Thoracic aorta (tissue), 2 donors: Measurements from ENCODE around the gene GPR108. TPM values are rescaled to one million over a fixed set of nuclear protein-coding genes. Genes with fewer than 3 reads are reported as not detected.

ENCODE experiments used
- ATAC-seq: fragments of 150-250 bp; one replicate; pipeline ENCODE4 v1.8.0; 2017; ENCODE audit warnings: low read depth; ENCODE audit not compliant: insufficient number of reproducible peaks, low FRiP score
- DNase-seq: peaks from one replicate; pipeline ENCODE4 v3.0.0-alpha.2; 2020; ENCODE audit warnings: low spot score
- H3K27ac ChIP-seq, 2 donors: fragments of 200-600 bp; sonication (generic); 1 replicate in 1 of 2; 2 replicates in 1 of 2; pipeline ENCODE4 v1.5.1; 2016; ENCODE audit warnings: mild to moderate bottlenecking in 2 of 2, moderate library complexity in 2 of 2
- H3K27me3 ChIP-seq: fragments of 200-600 bp; sonication (generic); replicated peaks from 2 replicates; pipeline ENCODE4 v1.6.0; 2016; ENCODE audit warnings: mild to moderate bottlenecking; ENCODE audit not compliant: insufficient read depth
- H3K36me3 ChIP-seq: fragments of 200-600 bp; sonication (generic); one replicate; pipeline ENCODE4 v1.5.1; 2016
- H3K4me1 ChIP-seq, 2 donors: fragments of 200-600 bp; sonication (generic); 1 replicate in 1 of 2; 2 replicates in 1 of 2; pipeline versions ENCODE4 v1.5.1 to v1.6.0; 2016; ENCODE audit warnings: low read depth in 2 of 2, mild to moderate bottlenecking in 1 of 2; ENCODE audit not compliant: control insufficient read depth in 1 of 2
- H3K4me3 ChIP-seq: fragments of 200-600 bp; sonication (generic); 2 replicates; pipeline ENCODE4 v1.5.1; 2016; ENCODE audit warnings: mild to moderate bottlenecking
- H3K9me3 ChIP-seq: fragments of 200-600 bp; sonication (generic); 2 replicates; pipeline ENCODE4 v1.5.1; 2016
- CTCF ChIP-seq: fragments of 200-600 bp; sonication (generic); IDR thresholded peaks from one replicate; pipeline ENCODE4 v1.5.1; 2019; ENCODE audit warnings: antibody characterized with exemption
- total RNA-seq, 2 donors: library from RNA; depleted of rRNA; stranded (reverse); fragments of >200 nt; gene quantifications; one replicate each; pipeline versions ENCODE4 v1.1.0 to v1.2.3, GENCODE V29; 2016

GPR108 gene
- total RNA-seq, 2 donors from 2014 or later = 32.2 to 84.2 TPM

GRCh38 chr19:6754653-6755463 lies 17.5 kb upstream of the GPR108 start:
- no peak overlapping the region for H3K4me3 ChIP-seq
- peaks cover 4 to 13% of the 10 kb centered on the region in 2 donors for H3K4me1 ChIP-seq
- no peak for ATAC-seq
- no peak for TF ChIP-seq CTCF
- no peak for DNase-seq
- H3K9me3 ChIP-seq = no peaks in the 10 kb centered on the region
- no peaks in the 10 kb centered on the region for H3K27me3 ChIP-seq
- H3K27ac ChIP-seq = no peak overlapping the region
- peaks cover 21% of the 10 kb centered on the region for H3K36me3 ChIP-seq

GRCh38 chr19:6754136-6754535 lies 16.8 kb upstream of the GPR108 start:
- H3K36me3 ChIP-seq = peaks cover 28% of the 10 kb centered on the region
- no peak for TF ChIP-seq CTCF
- ATAC-seq = no peak
- H3K9me3 ChIP-seq = no peaks in the 10 kb centered on the region
- H3K4me1 ChIP-seq = peaks cover 4 to 13% of the 10 kb centered on the region in 2 donors
- no peak overlapping the region for H3K4me3 ChIP-seq
- no peak for DNase-seq
- no peaks in the 10 kb centered on the region for H3K27me3 ChIP-seq
- no peak overlapping the region for H3K27ac ChIP-seq

GRCh38 chr19:6753178-6754031 lies 16.0 kb upstream of the GPR108 start:
- peak; percentile 49 for TF ChIP-seq CTCF
- Histone ChIP-seq H3K36me3 (peaks cover 33% of the 10 kb centered on the region), H3K27me3 (no peaks in the 10 kb centered on the region), H3K27ac (peak overlapping the region; percentile 34 to 41), H3K4me1 (peaks cover 4 to 13% of the 10 kb centered on the region in 2 donors), H3K9me3 (no peaks in the 10 kb centered on the region), H3K4me3 (peak overlapping the region; percentile 68)
- ATAC-seq (peak; percentile 62), DNase-seq (no peak)

- peaks cover 4 to 13% of the 10 kb centered on the region in 2 donors for H3K4me1 ChIP-seq
- H3K27me3 ChIP-seq = no peaks in the 10 kb centered on the region
- ATAC-seq = no peak
- H3K36me3 ChIP-seq = peaks cover 42% of the 10 kb centered on the region
- DNase-seq = no peak
- H3K27ac ChIP-seq = peak overlapping the region in 1 of 2 donors; percentile 41
- H3K4me3 ChIP-seq = peak overlapping the region; percentile 68
- no peak for TF ChIP-seq CTCF
- H3K9me3 ChIP-seq = no peaks in the 10 kb centered on the region
Observed at GRCh38 chr19:6752256-6753177, 15.1 kb upstream of the GPR108 start.
